Gastrocnemius medialis (tissue), 4 donors: ENCODE results near the gene THBS3.

Source experiments
- POLR2A ChIP-seq, 2 donors: fragments of 450-650 bp; IDR thresholded peaks; one replicate each; pipeline ENCODE4 v1.6.1; 2017; ENCODE audit warnings: antibody characterized with exemption in 2 of 2, mild to moderate bottlenecking in 2 of 2, moderate library complexity in 2 of 2
- TF ChIP-seq, protein P1 (sequence below), 5 experiments: fragments of 450-650 bp in 3 of 5; fragments of 200-600 bp in 2 of 5; sonication (generic) in 2 of 5; IDR thresholded peaks in 4 of 5; conservative IDR thresholded peaks in 1 of 5; 1 replicate in 4 of 5; 2 replicates in 1 of 5; pipeline ENCODE4 v1.5.1; 2016 to 2019; ENCODE audit warnings: antibody characterized with exemption in 5 of 5, mild to moderate bottlenecking in 3 of 5, moderate library complexity in 3 of 5

DNA sequence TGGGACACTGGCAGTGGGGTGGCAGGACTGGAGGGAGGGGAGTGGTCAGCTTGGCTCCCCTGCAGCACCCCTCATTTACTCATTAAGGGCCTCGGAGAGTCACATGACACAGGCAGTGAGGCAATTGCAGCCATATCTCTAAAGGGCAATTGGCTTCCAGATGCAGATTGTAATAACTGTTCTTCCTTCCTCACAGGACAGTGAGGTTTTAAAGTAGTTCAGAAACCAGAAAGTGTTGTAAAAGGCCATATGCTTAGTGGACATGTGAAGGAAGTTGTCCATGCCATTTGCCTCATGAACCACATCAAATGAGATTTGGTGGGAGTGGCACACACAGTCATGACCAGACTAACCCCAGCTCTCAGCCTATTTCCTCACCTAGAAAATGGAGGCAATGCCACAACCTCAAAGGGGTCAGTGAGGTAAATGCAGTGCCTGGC, 11.9 kb upstream of the THBS3 start:
- TF ChIP-seq, protein P1, sequence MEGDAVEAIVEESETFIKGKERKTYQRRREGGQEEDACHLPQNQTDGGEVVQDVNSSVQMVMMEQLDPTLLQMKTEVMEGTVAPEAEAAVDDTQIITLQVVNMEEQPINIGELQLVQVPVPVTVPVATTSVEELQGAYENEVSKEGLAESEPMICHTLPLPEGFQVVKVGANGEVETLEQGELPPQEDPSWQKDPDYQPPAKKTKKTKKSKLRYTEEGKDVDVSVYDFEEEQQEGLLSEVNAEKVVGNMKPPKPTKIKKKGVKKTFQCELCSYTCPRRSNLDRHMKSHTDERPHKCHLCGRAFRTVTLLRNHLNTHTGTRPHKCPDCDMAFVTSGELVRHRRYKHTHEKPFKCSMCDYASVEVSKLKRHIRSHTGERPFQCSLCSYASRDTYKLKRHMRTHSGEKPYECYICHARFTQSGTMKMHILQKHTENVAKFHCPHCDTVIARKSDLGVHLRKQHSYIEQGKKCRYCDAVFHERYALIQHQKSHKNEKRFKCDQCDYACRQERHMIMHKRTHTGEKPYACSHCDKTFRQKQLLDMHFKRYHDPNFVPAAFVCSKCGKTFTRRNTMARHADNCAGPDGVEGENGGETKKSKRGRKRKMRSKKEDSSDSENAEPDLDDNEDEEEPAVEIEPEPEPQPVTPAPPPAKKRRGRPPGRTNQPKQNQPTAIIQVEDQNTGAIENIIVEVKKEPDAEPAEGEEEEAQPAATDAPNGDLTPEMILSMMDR (IDR thresholded peaks at IDR 0.05 in 4 of 5, conservative IDR thresholded peaks at IDR 0.05 in 1 of 5) = no peak
- TF ChIP-seq POLR2A (IDR thresholded peaks at IDR 0.05) = no peak
